Spleen (tissue), 11 donors: ENCODE measurements around the gene GPR3. TPM values are rescaled to one million over a fixed set of nuclear protein-coding genes. Genes with fewer than 3 reads are reported as not detected.
A peak's percentile ranks its signal among the peaks of the same experiment; 100 is the strongest.

Experiments used
- DNase-seq: peaks from one replicate; pipeline ENCODE4 v3.0.0-alpha.2; 2020
- H3K27ac ChIP-seq, 8 donors: fragments of 200-600 bp; sonication (generic) in 7 of 8; 1 replicate in 4 of 8; 2 replicates in 4 of 8; pipeline versions ENCODE4 v1.5.0 to v1.8.0; 2016 to 2021; ENCODE audit warnings: inconsistent platforms in 4 of 8, mild to moderate bottlenecking in 4 of 8, moderate library complexity in 1 of 8
- H3K27me3 ChIP-seq, 7 donors: fragments of 200-600 bp; sonication (generic) in 6 of 7; replicated peaks in 1 of 7; 1 replicate in 4 of 7; 2 replicates in 3 of 7; pipeline versions ENCODE4 v1.5.0 to v1.8.0; 2016 to 2021; ENCODE audit warnings: inconsistent platforms in 3 of 7, mild to moderate bottlenecking in 1 of 7
- H3K36me3 ChIP-seq, 6 donors: fragments of 200-600 bp; sonication (generic) in 5 of 6; 1 replicate in 4 of 6; 2 replicates in 2 of 6; pipeline versions ENCODE4 v1.5.0 to v1.8.0; 2016 to 2021; ENCODE audit warnings: inconsistent platforms in 2 of 6
- H3K4me1 ChIP-seq, 6 donors: fragments of 200-600 bp; sonication (generic) in 5 of 6; 1 replicate in 3 of 6; 2 replicates in 3 of 6; pipeline versions ENCODE4 v1.5.0 to v1.8.0; 2016 to 2021; ENCODE audit warnings: inconsistent platforms in 3 of 6
- H3K4me3 ChIP-seq, 8 donors: fragments of 200-600 bp; sonication (generic) in 7 of 8; 1 replicate in 4 of 8; 2 replicates in 4 of 8; pipeline versions ENCODE4 v1.5.0 to v1.8.0; 2016 to 2021; ENCODE audit warnings: inconsistent platforms in 4 of 8, mild to moderate bottlenecking in 4 of 8, moderate library complexity in 2 of 8
- H3K9me3 ChIP-seq, 8 donors: fragments of 200-600 bp; sonication (generic) in 7 of 8; 1 replicate in 4 of 8; 2 replicates in 4 of 8; pipeline versions ENCODE4 v1.5.0 to v1.8.0; 2016 to 2021; ENCODE audit warnings: inconsistent platforms in 4 of 8
- CTCF ChIP-seq, 11 experiments: fragments of 200-600 bp in 7 of 11; fragments of 450-650 bp in 4 of 11; sonication (generic) in 4 of 11; IDR thresholded peaks in 8 of 11; conservative IDR thresholded peaks in 3 of 11; 1 replicate in 7 of 11; 2 replicates in 4 of 11; pipeline versions ENCODE4 v1.4.0 to v1.8.0; 2016 to 2021; ENCODE audit warnings: antibody characterized with exemption in 11 of 11, inconsistent platforms in 4 of 11, mild to moderate bottlenecking in 1 of 11
- POLR2A ChIP-seq, 3 donors: fragments of 450-650 bp; IDR thresholded peaks; one replicate each; pipeline ENCODE4 v1.5.1; 2017; ENCODE audit warnings: antibody characterized with exemption in 3 of 3, mild to moderate bottlenecking in 1 of 3
- POLR2AphosphoS5 ChIP-seq, 3 donors: sonication (generic); formaldehyde crosslinking; IDR thresholded peaks; one replicate each; pipeline ENCODE4 v1.5.1; 2017; ENCODE audit warnings: antibody characterized with exemption in 3 of 3
- WGBS, 5 donors: extraction: QIAGEN DNeasy Blood & Tissue Kit in 3 of 5; methylation state at CpG; one replicate each; pipeline versions ENCODE4 v1.1.5 to v1.1.7; 2013 to 2018; 5-methylcytosine and 5-hydroxymethylcytosine counted together
- intact Hi-C: fragments of 100-400 bp; cut with DNase I; formaldehyde crosslinking; loops from one replicate; pipeline ENCODE4 v1.15.0; 2023; ENCODE audit warnings: low total_unique reads
- polyA plus RNA-seq, 3 donors: library from polyadenylated mRNA; stranded (reverse); fragments of 200-250 nt; gene quantifications; one replicate each; pipeline ENCODE4 v1.2.1, GENCODE V29; 2013
- total RNA-seq, 7 donors: library from RNA; depleted of rRNA in 3 of 7; stranded (reverse); fragments of >200 nt in 3 of 7; fragmentation: NEBNext Ultra II Directional in 4 of 7; extraction: Animal tissue kit (Norgen Biotek cat#: 25700) in 4 of 7; gene quantifications; one replicate each; pipeline versions ENCODE4 v1.1.0 to v1.2.1, GENCODE V29; 2016 to 2021
- donor health status: healthy with polysubstance abuse.
- donor health status: DM: no; HTN: no; CAD: no; lungs with moderate emphysema.
- donor health status: DM: no; HTN: no; CAD: no.
- donor health status: Bipolar disorder and iron deficiency.
- donor health status: healthy.
- donor health status: DM: no; HTN: no; CAD: no.
- donor health status: DM: yes; HTN: yes; CAD: no.

Gene GPR3
- total and polyA plus RNA-seq, 10 donors: 0.05 to 0.40 (median 0.16) TPM; not detected in 4

- no peak for DNase-seq
- WGBS, 5 donors: 86 to 94% (median 91%) methylated on average over 7 to 11 of the region's 11 CpGs
- Histone ChIP-seq H3K9me3 (no peaks in the 10 kb centered on the region), H3K27ac (no peak overlapping the region), H3K4me1 (peaks cover 3 to 39% (median 19%) of the 10 kb centered on the region in 6 donors), H3K36me3 (no peaks in the 10 kb centered on the region), H3K27me3 (no peaks in the 10 kb centered on the region), H3K4me3 (no peak overlapping the region)
- TF ChIP-seq POLR2AphosphoS5 (IDR thresholded peaks at IDR 0.05) (no peak), CTCF (IDR thresholded peaks at IDR 0.05 in 8 of 11, conservative IDR thresholded peaks at IDR 0.05 in 3 of 11) (peak in 2 of 11 experiments; percentile 12 to 37), POLR2A (IDR thresholded peaks at IDR 0.05) (no peak)
- intact Hi-C loops: no loop called here
Observed at GRCh38 chr1:27372808-27373690, 19.4 kb upstream of the GPR3 start.

DNA sequence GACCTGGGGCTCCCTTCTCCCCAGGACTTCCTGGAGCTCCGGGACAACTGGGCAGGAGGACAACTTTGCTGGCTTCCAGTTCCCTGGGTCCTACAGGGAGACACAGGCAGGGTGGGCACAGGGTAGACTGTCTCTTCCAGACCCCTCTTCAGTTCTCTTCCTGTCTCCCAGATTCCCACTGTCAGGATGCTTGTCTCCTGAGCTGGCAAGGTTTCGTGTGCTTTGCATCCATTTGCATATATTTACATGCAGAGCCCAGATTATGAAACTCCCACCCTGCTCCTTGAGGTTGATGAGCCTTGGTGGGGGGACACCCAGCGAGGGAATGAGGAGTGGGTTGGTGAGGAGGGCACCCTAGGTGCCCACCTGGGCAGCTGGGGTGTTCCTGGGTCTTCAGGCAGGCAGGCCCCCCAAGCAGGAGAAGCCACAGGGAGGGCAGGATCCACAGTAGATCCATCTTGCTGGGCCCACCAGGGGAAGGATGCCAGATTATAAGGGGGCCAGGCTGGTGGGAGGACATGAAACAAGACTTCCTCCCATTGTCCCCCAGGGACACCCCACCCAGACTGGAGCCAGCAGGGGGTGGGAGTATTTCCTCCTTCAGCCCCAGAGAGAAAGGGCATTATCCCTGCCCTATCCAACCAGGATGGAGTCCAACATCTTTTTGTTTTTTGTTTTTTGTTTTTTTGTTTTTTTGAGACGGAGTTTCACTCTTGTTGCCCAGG, 17.9 kb upstream of the GPR3 start, which contains the start of gene FCN3:
FCN3 (minus strand) TSS at position 463 of the 725 bp plus-strand sequence; CDS start at position 457, 6 bp downstream.
- DNase-seq: no peak
- intact Hi-C loops: no loop called here
- no peaks in the 10 kb centered on the region for H3K9me3 ChIP-seq
- TF ChIP-seq CTCF (IDR thresholded peaks at IDR 0.05 in 8 of 11, conservative IDR thresholded peaks at IDR 0.05 in 3 of 11) (no peak), POLR2A (IDR thresholded peaks at IDR 0.05) (no peak), POLR2AphosphoS5 (IDR thresholded peaks at IDR 0.05) (no peak)
- peaks cover 0 to 24% (median 8%) of the 10 kb centered on the region in 6 donors for H3K4me1 ChIP-seq
- H3K36me3 ChIP-seq: no peaks in the 10 kb centered on the region
- peak within 1 kb of the TSS in 2 of 8 donors; percentile 10 to 43 for H3K27ac ChIP-seq
- 59 to 88% (median 81%) methylated on average over 4 of the region's 4 CpGs for WGBS, 5 donors
- no peaks in the 10 kb centered on the region for H3K27me3 ChIP-seq
- no peak within 1 kb of the TSS for H3K4me3 ChIP-seq

DNA sequence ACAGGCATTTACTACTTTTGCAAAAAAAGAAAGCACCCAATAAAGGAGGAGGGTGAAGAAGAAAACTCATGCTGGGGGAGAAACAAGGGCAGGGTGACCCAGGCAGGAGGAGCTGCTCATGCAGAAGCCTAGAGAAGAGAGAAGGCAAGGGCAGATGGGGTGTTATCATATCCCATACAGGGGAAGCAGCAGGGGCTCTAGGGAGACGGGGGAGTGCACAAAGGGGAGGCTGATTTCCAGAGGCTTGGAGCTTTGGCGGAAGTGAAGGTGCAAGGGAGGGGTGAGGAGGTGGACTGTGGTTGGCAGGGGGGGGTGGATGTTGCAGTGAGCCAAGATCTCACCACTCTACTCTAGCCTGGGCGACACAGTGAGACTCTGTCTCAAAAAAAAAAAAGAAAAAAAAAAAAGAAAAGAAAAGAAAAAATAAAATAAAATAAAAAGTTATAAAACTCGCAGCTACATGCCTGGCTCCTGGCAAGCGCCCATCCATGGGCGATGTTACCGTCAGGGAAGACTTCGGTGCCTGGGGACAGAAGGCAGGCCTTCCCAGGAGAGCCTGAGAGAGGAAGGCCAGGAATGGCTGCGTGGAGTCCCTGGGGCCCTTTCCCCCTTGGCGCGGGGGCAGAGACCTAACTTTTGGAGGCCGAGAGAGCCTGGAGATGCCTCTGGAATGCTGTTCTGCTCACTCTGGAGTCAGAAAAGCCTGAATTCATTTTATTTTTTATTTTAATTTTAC, 14.5 kb upstream of the GPR3 start:
- no peaks in the 10 kb centered on the region for H3K9me3 ChIP-seq
- intact Hi-C loops: no loop called here

More for the DNA sequence above, 14.5 kb upstream of the GPR3 start:
- DNase-seq: no peak
- H3K4me1 ChIP-seq: peaks cover 0 to 28% (median under 1%) of the 10 kb centered on the region in 6 donors
- H3K36me3 ChIP-seq: no peaks in the 10 kb centered on the region
- peaks cover 0 to 4% (median 0%) of the 10 kb centered on the region in 7 donors for H3K27me3 ChIP-seq
- no peak overlapping the region for H3K27ac ChIP-seq
- TF ChIP-seq POLR2AphosphoS5 (IDR thresholded peaks at IDR 0.05): no peak
- TF ChIP-seq POLR2A (IDR thresholded peaks at IDR 0.05): no peak
- TF ChIP-seq CTCF (IDR thresholded peaks at IDR 0.05 in 8 of 11, conservative IDR thresholded peaks at IDR 0.05 in 3 of 11): no peak
- 89 to 93% (median 92%) methylated on average over 12 of the region's 12 CpGs for WGBS, 5 donors
- no peak overlapping the region for H3K4me3 ChIP-seq
